Epithelial cell of esophagus (primary cell): Measurements from ENCODE around the gene ALPP.
"Not testable (repeated sequence)": the region's sequence is repeated elsewhere in the genome, so short reads cannot be mapped to it uniquely, and the experiment has no call there.

Experiments used
- DNase-seq: peaks from one replicate; pipeline ENCODE4 v3.0.0; 2010; ENCODE audit warnings: low read depth
- H3K4me3 ChIP-seq: 2 replicates; pipeline ENCODE4 v1.5.1; 2011; ENCODE audit warnings: mild to moderate bottlenecking, low read length, control low read depth
- TF ChIP-seq, protein P1 (sequence below): IDR thresholded peaks from 2 replicates; pipeline ENCODE4 v1.5.1; 2011; ENCODE audit warnings: low read depth, mild to moderate bottlenecking, low read length, control low read depth, inconsistent platforms; ENCODE audit not compliant: insufficient read depth; ENCODE audit errors: missing control alignments

Gene ALPP

GRCh38 chr2:232352511-232353091 is 25.9 kb upstream of the ALPP start:
- no peak for DNase-seq

GRCh38 chr2:232353096-232353495 is 25.5 kb upstream of the ALPP start:
- TF ChIP-seq, protein P1, sequence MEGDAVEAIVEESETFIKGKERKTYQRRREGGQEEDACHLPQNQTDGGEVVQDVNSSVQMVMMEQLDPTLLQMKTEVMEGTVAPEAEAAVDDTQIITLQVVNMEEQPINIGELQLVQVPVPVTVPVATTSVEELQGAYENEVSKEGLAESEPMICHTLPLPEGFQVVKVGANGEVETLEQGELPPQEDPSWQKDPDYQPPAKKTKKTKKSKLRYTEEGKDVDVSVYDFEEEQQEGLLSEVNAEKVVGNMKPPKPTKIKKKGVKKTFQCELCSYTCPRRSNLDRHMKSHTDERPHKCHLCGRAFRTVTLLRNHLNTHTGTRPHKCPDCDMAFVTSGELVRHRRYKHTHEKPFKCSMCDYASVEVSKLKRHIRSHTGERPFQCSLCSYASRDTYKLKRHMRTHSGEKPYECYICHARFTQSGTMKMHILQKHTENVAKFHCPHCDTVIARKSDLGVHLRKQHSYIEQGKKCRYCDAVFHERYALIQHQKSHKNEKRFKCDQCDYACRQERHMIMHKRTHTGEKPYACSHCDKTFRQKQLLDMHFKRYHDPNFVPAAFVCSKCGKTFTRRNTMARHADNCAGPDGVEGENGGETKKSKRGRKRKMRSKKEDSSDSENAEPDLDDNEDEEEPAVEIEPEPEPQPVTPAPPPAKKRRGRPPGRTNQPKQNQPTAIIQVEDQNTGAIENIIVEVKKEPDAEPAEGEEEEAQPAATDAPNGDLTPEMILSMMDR, result no peak
- no peak for DNase-seq
- H3K4me3 ChIP-seq, result no peak overlapping the region

More at GRCh38 chr2:232352511-232353091, 25.9 kb upstream of the ALPP start:
- TF ChIP-seq, protein P1, result no peak
- no peak overlapping the region for H3K4me3 ChIP-seq

GRCh38 chr2:232353660-232354059 is 24.9 kb upstream of the ALPP start:
- no peak overlapping the region for H3K4me3 ChIP-seq
- DNase-seq, result no peak
- TF ChIP-seq, protein P1, result no peak

DNA sequence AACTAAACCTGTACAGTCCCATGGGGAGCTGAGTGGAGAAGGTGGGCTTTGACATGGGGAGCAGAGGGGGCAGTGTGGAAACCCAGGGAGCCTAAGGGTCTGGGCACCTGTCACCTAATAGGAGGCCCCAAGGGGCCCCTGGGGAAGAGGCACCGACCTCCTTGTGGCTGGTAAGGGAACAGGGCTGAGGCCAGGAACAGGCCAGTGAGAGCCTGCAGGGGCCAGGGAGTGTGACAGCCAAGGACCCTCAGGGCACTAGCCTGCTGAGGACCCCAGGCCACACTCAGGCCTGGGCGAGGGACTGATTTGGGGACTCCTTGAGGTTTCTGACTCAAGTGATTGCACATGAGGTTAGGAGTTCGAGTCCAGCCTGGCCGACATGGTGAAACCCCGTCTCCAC is 24.5 kb upstream of the ALPP start:
- DNase-seq, result no peak
- TF ChIP-seq, protein P1, result no peak
- no peak overlapping the region for H3K4me3 ChIP-seq

DNA sequence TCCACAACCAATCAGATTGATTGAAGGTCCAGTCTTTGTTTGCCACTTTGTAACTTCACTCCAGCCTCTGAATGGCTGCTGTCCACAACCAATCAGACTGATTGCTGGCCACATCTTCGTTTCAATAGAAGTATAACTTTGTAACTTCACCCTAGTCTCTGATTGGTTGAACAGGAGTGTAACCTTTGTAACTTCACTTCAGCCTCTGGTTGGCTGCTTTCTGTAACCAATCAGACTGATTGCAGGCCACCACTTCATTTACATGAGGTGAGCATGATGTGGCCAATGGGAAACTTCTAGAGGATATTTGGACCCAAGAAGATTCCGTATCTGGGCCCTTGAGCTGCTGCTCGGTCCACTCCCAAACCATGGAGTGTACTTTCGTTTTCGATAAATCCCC is 16.9 kb upstream of the ALPP start:
- TF ChIP-seq, protein P1, result no peak
- DNase-seq, result no peak
- H3K4me3 ChIP-seq, result no peak overlapping the region

DNA sequence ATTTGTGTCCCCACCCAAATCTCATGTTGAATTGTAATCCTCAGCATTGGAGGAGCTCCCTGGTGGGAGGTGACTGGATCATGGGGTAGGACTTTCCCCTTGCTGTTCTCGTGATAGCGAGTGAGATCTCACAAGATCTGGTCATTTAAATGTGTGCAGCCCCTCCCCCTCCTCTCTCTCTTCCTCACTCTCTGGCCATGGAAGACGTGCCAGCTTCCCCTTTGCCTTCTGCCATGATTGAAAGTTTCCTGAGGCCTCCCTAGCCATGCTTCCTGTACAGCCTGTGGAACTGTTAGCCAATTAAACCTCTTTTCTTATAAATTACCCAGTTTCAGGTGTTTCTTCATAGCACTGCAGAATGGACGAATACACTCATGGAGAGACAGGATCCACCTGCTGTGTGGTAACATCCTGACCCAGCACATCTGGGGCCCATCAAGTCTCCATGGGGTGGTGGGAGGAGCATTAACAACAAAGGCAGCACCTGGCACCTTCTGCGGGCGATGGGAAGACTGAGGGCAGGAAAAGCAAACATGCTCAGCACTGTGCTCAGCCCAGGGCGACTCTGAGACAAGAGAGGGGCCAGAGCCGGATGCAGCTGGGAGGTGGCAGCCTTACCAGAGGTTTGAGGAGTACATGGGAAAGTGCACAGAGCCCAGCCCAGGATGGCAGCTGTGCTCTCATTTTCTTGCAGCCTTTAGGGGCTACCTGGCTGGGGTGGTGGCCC is 16.2 kb upstream of the ALPP start:
- no peak overlapping the region for H3K4me3 ChIP-seq
- TF ChIP-seq, protein P1, result no peak
- no peak for DNase-seq

GRCh38 chr2:232363064-232363783 is 15.3 kb upstream of the ALPP start:
- not testable (repeated sequence) for DNase-seq, H3K4me3 ChIP-seq
